Keratinocyte (primary cell): Measurements from ENCODE around the gene SCFD2. TPM values are rescaled to one million over a fixed set of nuclear protein-coding genes. Genes with fewer than 3 reads are reported as not detected.

Source experiments
- DNase-seq: peaks from one replicate; pipeline ENCODE4 v3.0.0-alpha.2; 2011; ENCODE audit warnings: low read depth, missing footprints, low spot score
- FAIRE-seq: peaks from 2 replicates; lab custom pipeline; 2011; peaks lifted over from hg19 to GRCh38; lab: Jason Lieb, UNC
- H2AFZ ChIP-seq: 2 replicates; pipeline ENCODE4 v1.6.0; 2012; ENCODE audit warnings: low read length, control low read depth, inconsistent platforms; ENCODE audit not compliant: control insufficient read depth
- H3K27ac ChIP-seq: 2 replicates; pipeline ENCODE4 v1.5.1; 2011; ENCODE audit warnings: low read length; ENCODE audit not compliant: control insufficient read depth, insufficient read depth
- H3K27me3 ChIP-seq: 3 replicates; pipeline ENCODE4 v1.6.0; 2011; ENCODE audit warnings: low read length; ENCODE audit not compliant: control insufficient read depth, insufficient read depth; ENCODE audit errors: extremely low read depth
- H3K36me3 ChIP-seq, 2 experiments: 2 replicates in 1 of 2; 3 replicates in 1 of 2; pipeline ENCODE4 v1.5.1; 2011; ENCODE audit warnings: low read length in 2 of 2, mild to moderate bottlenecking in 1 of 2; ENCODE audit not compliant: control insufficient read depth in 2 of 2, insufficient read depth in 2 of 2; ENCODE audit errors: extremely low read depth in 1 of 2
- H3K4me1 ChIP-seq: 3 replicates; pipeline ENCODE4 v1.5.1; 2011; ENCODE audit warnings: low read length; ENCODE audit not compliant: control insufficient read depth, insufficient read depth; ENCODE audit errors: extremely low read depth
- H3K4me2 ChIP-seq: 3 replicates; pipeline ENCODE4 v1.6.0; 2011; ENCODE audit warnings: low read depth, low read length; ENCODE audit not compliant: control insufficient read depth, insufficient read depth; ENCODE audit errors: extremely low read depth
- H3K4me3 ChIP-seq, 3 experiments: fragments of 200-600 bp in 1 of 3; sonication (generic) in 1 of 3; 2 replicates in 2 of 3; 3 replicates in 1 of 3; pipeline ENCODE4 v1.5.1; 2011 to 2016; ENCODE audit warnings: low read length in 3 of 3, mild to moderate bottlenecking in 3 of 3, control low read depth in 2 of 3, inconsistent platforms in 1 of 3, low read depth in 1 of 3, mixed read lengths in 1 of 3, mixed run types in 1 of 3, moderate library complexity in 1 of 3; ENCODE audit not compliant: control insufficient read depth in 2 of 3, insufficient read depth in 2 of 3; ENCODE audit errors: extremely low read depth in 1 of 3
- H3K79me2 ChIP-seq: 2 replicates; pipeline ENCODE4 v1.6.0; 2012; ENCODE audit warnings: low read length; ENCODE audit not compliant: control insufficient read depth, insufficient read depth
- H3K9ac ChIP-seq: 3 replicates; pipeline ENCODE4 v1.6.0; 2011; ENCODE audit warnings: low read length; ENCODE audit not compliant: control insufficient read depth, insufficient read depth; ENCODE audit errors: extremely low read depth
- H3K9me1 ChIP-seq: 3 replicates; pipeline ENCODE4 v1.6.0; 2011; ENCODE audit warnings: low read length; ENCODE audit not compliant: control insufficient read depth, insufficient read depth; ENCODE audit errors: extremely low read depth
- H3K9me3 ChIP-seq: 2 replicates; pipeline ENCODE4 v1.5.1; 2012; ENCODE audit warnings: low read depth, low read length; ENCODE audit not compliant: control insufficient read depth
- H4K20me1 ChIP-seq: 3 replicates; pipeline ENCODE4 v1.6.0; 2011; ENCODE audit warnings: low read length; ENCODE audit not compliant: control insufficient read depth, insufficient read depth; ENCODE audit errors: extremely low read depth
- CTCF ChIP-seq, 3 experiments: IDR thresholded peaks in 1 of 3; conservative IDR thresholded peaks in 1 of 3; optimal IDR thresholded peaks in 1 of 3; 2 replicates in 2 of 3; 3 replicates in 1 of 3; pipeline versions ENCODE3 to v1.5.1; 2011; ENCODE audit warnings: low read length in 3 of 3, mild to moderate bottlenecking in 3 of 3, moderate library complexity in 2 of 3, control low read depth in 1 of 3, inconsistent platforms in 1 of 3; ENCODE audit not compliant: insufficient read depth in 2 of 3; ENCODE audit errors: extremely low read depth in 1 of 3
- EZH2 ChIP-seq: IDR thresholded peaks from one replicate; pipeline ENCODE4 v1.6.1; 2012; ENCODE audit warnings: inconsistent platforms, mild to moderate bottlenecking, low read length, moderate library complexity
- dilution Hi-C: fragments of 300-500 bp; cut with MboI; formaldehyde crosslinking; loops from one replicate; pipeline ENCODE4 v1.7.0; 2020; ENCODE audit warnings: low sequenced_read_pairs; ENCODE audit not compliant: extremely low pct_ligation_motif_present
- polyA plus RNA-seq, 5 experiments: library from polyadenylated mRNA; depleted of rRNA in 3 of 5; stranded (reverse) in 3 of 5; stranded (forward) in 1 of 5; unstranded in 1 of 5; fragments of >200 nt; gene quantifications; 1 replicate in 1 of 5; 2 replicates in 3 of 5; 3 replicates in 1 of 5; pipeline versions ENCODE4 v1.2.1 to v1.2.3, GENCODE V29; 2011 to 2012; ENCODE audit warnings: missing spikeins in 2 of 5, low read depth in 1 of 5, low replicate concordance in 1 of 5

Gene SCFD2
- polyA plus RNA-seq, 1 donor (not counting 4 experiments of a cell fraction or from before 2014, with no cell fraction given): 13.9 TPM

DNA sequence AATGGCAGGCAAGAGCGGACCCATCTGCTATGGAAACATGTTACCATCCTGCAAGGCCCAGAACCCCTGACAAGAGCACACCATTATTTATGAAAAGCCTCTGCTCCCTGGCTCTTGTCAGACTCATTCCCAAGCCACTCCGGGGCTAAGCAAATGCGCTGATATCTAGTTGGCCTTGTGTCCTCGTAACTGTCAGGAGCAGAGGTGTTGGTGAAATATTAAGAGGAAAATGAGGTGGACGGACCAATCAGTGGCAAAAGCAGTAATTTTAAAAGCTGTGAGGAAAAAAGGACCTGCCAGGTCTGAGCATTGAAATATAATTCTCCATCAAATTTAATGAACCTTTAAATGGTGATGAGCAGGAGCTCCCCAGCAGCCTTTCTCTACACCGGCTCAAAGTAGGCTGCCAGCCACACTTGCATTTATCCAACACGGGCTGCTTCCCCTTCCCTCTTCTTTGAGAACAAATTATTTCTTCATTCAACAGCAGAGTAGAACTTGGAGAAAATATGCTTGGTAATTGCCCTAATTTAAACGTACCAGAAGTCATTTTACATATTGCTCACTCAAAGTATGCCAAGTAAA lies 289.4 kb downstream of the SCFD2 start:
- dilution Hi-C loops: no loop called here
- no peaks in the 10 kb centered on the region for H3K9me1 ChIP-seq
- TF ChIP-seq CTCF (optimal IDR thresholded peaks at IDR 0.05 in 1 of 3, IDR thresholded peaks at IDR 0.05 in 1 of 3, conservative IDR thresholded peaks at IDR 0.05 in 1 of 3; ENCODE audit: extremely low read depth in 1 of 3, insufficient read depth in 2 of 3, low read length in 3 of 3) (no peak), EZH2 (no peak)
- no peak overlapping the region for H3K4me2 ChIP-seq
- no peak overlapping the region for H3K4me3 ChIP-seq
- no peak overlapping the region for H2AFZ ChIP-seq
- FAIRE-seq (no peak), DNase-seq (no peak)
- no peaks in the 10 kb centered on the region for H3K79me2 ChIP-seq
- no peaks in the 10 kb centered on the region for H3K4me1 ChIP-seq
- H3K9me3 ChIP-seq: no peaks in the 10 kb centered on the region
- no peak overlapping the region for H3K9ac ChIP-seq
- no peak overlapping the region for H3K27ac ChIP-seq
- no peaks in the 10 kb centered on the region for H4K20me1 ChIP-seq
- no peaks in the 10 kb centered on the region for H3K36me3 ChIP-seq
- no peaks in the 10 kb centered on the region for H3K27me3 ChIP-seq

DNA sequence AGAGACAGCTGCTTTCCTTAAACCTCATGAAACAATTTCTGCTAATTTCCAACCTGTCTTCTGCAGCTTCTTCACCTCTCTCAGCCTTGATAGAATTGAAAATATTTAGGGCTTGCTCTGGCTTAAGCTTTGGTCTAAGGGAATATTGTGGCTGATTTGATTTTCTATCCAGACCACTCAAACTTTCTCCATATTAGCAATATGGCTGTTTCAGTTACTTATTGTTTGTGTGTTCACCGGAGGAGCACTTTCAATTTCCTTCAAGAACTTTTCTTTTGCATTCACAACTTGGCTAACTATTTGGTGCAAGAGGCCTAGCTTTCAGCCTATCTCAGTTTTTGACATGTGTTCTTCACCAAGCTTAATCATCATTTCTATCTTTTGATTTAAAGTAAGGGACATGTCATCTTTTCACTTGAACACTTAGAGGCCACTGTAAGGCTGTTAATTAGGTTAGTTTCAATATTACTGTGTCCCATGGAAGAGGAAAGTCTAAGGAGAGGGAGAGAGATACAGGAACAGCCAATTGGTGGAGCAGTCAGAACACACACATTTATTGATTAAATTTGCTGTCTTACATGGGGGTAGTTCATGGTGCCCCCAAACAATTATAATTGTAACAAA lies 290.6 kb downstream of the SCFD2 start:
- no peak overlapping the region for H3K4me3 ChIP-seq
- TF ChIP-seq CTCF (optimal IDR thresholded peaks at IDR 0.05 in 1 of 3, IDR thresholded peaks at IDR 0.05 in 1 of 3, conservative IDR thresholded peaks at IDR 0.05 in 1 of 3; ENCODE audit: extremely low read depth in 1 of 3, insufficient read depth in 2 of 3, low read length in 3 of 3) (no peak), EZH2 (no peak)
- FAIRE-seq (peak; percentile 32), DNase-seq (no peak)
- H2AFZ ChIP-seq: no peak overlapping the region
- no peaks in the 10 kb centered on the region for H3K9me3 ChIP-seq
- no peaks in the 10 kb centered on the region for H3K9me1 ChIP-seq
- H3K4me1 ChIP-seq: peaks cover 4% of the 10 kb centered on the region
- no peak overlapping the region for H3K27ac ChIP-seq
- H3K4me2 ChIP-seq: no peak overlapping the region
- no peaks in the 10 kb centered on the region for H4K20me1 ChIP-seq
- no peaks in the 10 kb centered on the region for H3K79me2 ChIP-seq
- H3K36me3 ChIP-seq: no peaks in the 10 kb centered on the region
- no peaks in the 10 kb centered on the region for H3K27me3 ChIP-seq
- dilution Hi-C loops: no loop called here
- H3K9ac ChIP-seq: no peak overlapping the region
